Activated CD4-positive, alpha-beta T cell treated with anti-CD3 and anti-CD28 coated beads, Interleukin-2, amount 10 ng/mL, durations not matched to agents 24 days and 14 days (primary cell): ENCODE data around the gene DGCR6L. TPM values are rescaled to one million over a fixed set of nuclear protein-coding genes. Genes with fewer than 3 reads are reported as not detected.
"Not testable (repeated sequence)": the region's sequence is repeated elsewhere in the genome, so short reads cannot be mapped to it uniquely, and the experiment has no call there.

ENCODE experiments used
- DNase-seq: peaks from one replicate; pipeline ENCODE4 v3.0.0; 2022
- H3K27ac Mint-ChIP-seq: one replicate; pipeline ENCODE4 v1.8.0; 2022; ENCODE audit warnings: mild to moderate bottlenecking, mixed read lengths
- H3K27me3 Mint-ChIP-seq: one replicate; pipeline ENCODE4 v1.8.0; 2022; ENCODE audit warnings: mixed read lengths
- H3K36me3 Mint-ChIP-seq: one replicate; pipeline ENCODE4 v1.8.0; 2022; ENCODE audit warnings: low read depth, mild to moderate bottlenecking, mixed read lengths
- H3K4me1 Mint-ChIP-seq: one replicate; pipeline ENCODE4 v1.8.0; 2021; ENCODE audit warnings: mixed read lengths
- H3K4me3 Mint-ChIP-seq: one replicate; pipeline ENCODE4 v1.8.0; 2022; ENCODE audit warnings: mild to moderate bottlenecking, moderate library complexity, mixed read lengths
- H3K9me3 Mint-ChIP-seq: one replicate; pipeline ENCODE4 v1.8.0; 2021; ENCODE audit warnings: mixed read lengths
- intact Hi-C: fragments of 100-400 bp; cut with micrococcal nuclease; formaldehyde crosslinking; loops from one replicate; pipeline ENCODE4 v1.15.1; 2023
- total RNA-seq: library from RNA; stranded (reverse); gene quantifications from 2 replicates; pipeline ENCODE4 v1.2.3, GENCODE V29; 2022

Gene DGCR6L
- total RNA-seq, 1 donor from 2014 or later, result 37.2 TPM

GRCh38 chr22:20317402-20318042 is 2.3 kb downstream of the DGCR6L start:
- H3K27ac Mint-ChIP-seq, H3K36me3 Mint-ChIP-seq, H3K9me3 Mint-ChIP-seq, H3K27me3 Mint-ChIP-seq, intact Hi-C loops: not testable (repeated sequence)
- H3K4me1 Mint-ChIP-seq, result peaks cover 32% of the 10 kb centered on the region
- H3K4me3 Mint-ChIP-seq, result peak overlapping the region; percentile 97
- DNase-seq, result peak; percentile 83

DNA sequence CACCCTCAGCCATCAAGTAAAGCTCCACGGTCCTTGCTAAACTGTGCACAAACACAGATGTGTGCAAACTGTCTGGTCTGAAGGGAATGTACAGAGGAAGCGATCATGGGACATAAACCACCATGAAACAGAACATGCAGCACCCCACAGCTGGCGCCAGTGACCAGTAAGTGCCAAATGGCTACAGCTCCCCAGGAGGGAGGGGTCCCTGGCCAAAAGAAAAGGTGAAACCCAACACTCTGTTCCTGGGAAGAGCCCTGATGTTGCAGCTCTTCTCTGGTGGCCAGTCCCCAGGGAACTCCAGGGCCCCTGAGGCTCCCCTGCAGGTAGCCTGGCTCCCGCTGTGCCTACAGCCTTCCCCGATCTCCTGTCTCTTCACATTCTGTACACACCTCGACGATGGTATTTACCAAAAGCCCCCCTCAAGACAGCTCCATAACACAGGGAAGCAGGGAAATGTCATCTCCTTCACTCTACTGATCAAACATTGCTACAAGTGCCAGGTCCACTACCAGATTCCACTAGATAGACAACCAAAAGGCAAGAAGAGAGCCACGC is 2.9 kb downstream of the DGCR6L start:
- Mint-ChIP-seq H3K36me3 (no peaks in the 10 kb centered on the region), H3K27ac (peak overlapping the region; percentile 47), H3K27me3 (no peaks in the 10 kb centered on the region), H3K4me1 (peaks cover 28% of the 10 kb centered on the region), H3K9me3 (no peaks in the 10 kb centered on the region), H3K4me3 (peak overlapping the region; percentile 97)
- intact Hi-C loops, result no loop called here
- DNase-seq, result peak; percentile 53

GRCh38 chr22:20316217-20316843 is 3.5 kb downstream of the DGCR6L start:
- no peaks in the 10 kb centered on the region for H3K36me3 Mint-ChIP-seq

GRCh38 chr22:20315337-20316216 is 4.3 kb downstream of the DGCR6L start:
- H3K27ac Mint-ChIP-seq, result no peak overlapping the region
- peaks cover 19% of the 10 kb centered on the region for H3K4me1 Mint-ChIP-seq
- no peak overlapping the region for H3K4me3 Mint-ChIP-seq
- intact Hi-C loops, result no loop called here
- no peaks in the 10 kb centered on the region for H3K36me3 Mint-ChIP-seq
- H3K9me3 Mint-ChIP-seq, result no peaks in the 10 kb centered on the region
- DNase-seq, result peak; percentile 52
- H3K27me3 Mint-ChIP-seq, result no peaks in the 10 kb centered on the region

More at GRCh38 chr22:20316217-20316843, 3.5 kb downstream of the DGCR6L start:
- Mint-ChIP-seq H3K27ac (no peak overlapping the region), H3K4me1 (peaks cover 23% of the 10 kb centered on the region), H3K27me3 (no peaks in the 10 kb centered on the region), H3K9me3 (no peaks in the 10 kb centered on the region), H3K4me3 (no peak overlapping the region)
- intact Hi-C loops, result no loop called here
- DNase-seq, result no peak

GRCh38 chr22:20314741-20315336 is 5.0 kb downstream of the DGCR6L start:
- H3K36me3 Mint-ChIP-seq, H3K27ac Mint-ChIP-seq, H3K4me3 Mint-ChIP-seq, H3K27me3 Mint-ChIP-seq, H3K9me3 Mint-ChIP-seq, intact Hi-C loops: not testable (repeated sequence)
- peaks cover 17% of the 10 kb centered on the region for H3K4me1 Mint-ChIP-seq
- peak; percentile 49 for DNase-seq

DNA sequence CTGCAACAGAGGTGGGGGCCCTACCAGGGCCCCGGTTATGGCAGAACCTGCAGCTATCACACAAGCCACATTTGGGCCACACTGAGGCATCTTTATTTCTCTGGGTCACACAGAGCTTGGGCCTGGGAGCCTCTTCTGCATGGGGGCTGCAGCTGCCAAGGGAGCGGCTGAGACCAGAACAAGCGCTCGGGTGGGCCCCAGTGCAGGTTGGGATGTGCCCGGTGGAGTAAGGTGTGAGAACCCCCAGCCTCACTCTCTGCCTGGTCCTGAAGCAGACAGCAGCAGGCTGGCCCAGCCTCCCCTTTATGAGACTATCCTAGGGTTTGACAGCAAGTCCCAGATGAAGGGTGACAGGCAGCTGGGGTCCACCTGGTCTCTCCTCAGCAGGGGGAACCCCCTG is 5.7 kb downstream of the DGCR6L start:
- H3K4me3 Mint-ChIP-seq, H3K27ac Mint-ChIP-seq, intact Hi-C loops, H3K36me3 Mint-ChIP-seq, H3K9me3 Mint-ChIP-seq, H3K27me3 Mint-ChIP-seq: not testable (repeated sequence)
- peaks cover 15% of the 10 kb centered on the region for H3K4me1 Mint-ChIP-seq
- peak; percentile 53 for DNase-seq

GRCh38 chr22:20313306-20314077 is 6.4 kb downstream of the DGCR6L start:
- H3K36me3 Mint-ChIP-seq, H3K27me3 Mint-ChIP-seq, intact Hi-C loops, H3K4me3 Mint-ChIP-seq, H3K9me3 Mint-ChIP-seq, H3K27ac Mint-ChIP-seq: not testable (repeated sequence)
- H3K4me1 Mint-ChIP-seq, result peaks cover 15% of the 10 kb centered on the region
- peak; percentile 38 for DNase-seq

- no peaks in the 10 kb centered on the region for H3K36me3 Mint-ChIP-seq
- no peak overlapping the region for H3K4me3 Mint-ChIP-seq
- H3K9me3 Mint-ChIP-seq, result no peaks in the 10 kb centered on the region
- peak; percentile 56 for DNase-seq
- H3K27me3 Mint-ChIP-seq, result no peaks in the 10 kb centered on the region
- intact Hi-C loops, result no loop called here
- H3K4me1 Mint-ChIP-seq, result peaks cover 6% of the 10 kb centered on the region
- H3K27ac Mint-ChIP-seq, result no peak overlapping the region
These were observed 7.3 kb downstream of the DGCR6L start for GRCh38 chr22:20312396-20313191.

- H3K36me3 Mint-ChIP-seq, H3K27ac Mint-ChIP-seq, intact Hi-C loops, H3K9me3 Mint-ChIP-seq, H3K4me3 Mint-ChIP-seq, H3K4me1 Mint-ChIP-seq, H3K27me3 Mint-ChIP-seq: not testable (repeated sequence)
- peak; percentile 52 for DNase-seq
These were observed 8.4 kb downstream of the DGCR6L start for GRCh38 chr22:20311249-20312062.

GRCh38 chr22:20310773-20311172 is 9.1 kb downstream of the DGCR6L start:
- H3K27ac Mint-ChIP-seq, H3K4me1 Mint-ChIP-seq, intact Hi-C loops, DNase-seq, H3K4me3 Mint-ChIP-seq, H3K9me3 Mint-ChIP-seq, H3K27me3 Mint-ChIP-seq, H3K36me3 Mint-ChIP-seq: not testable (repeated sequence)

DNA sequence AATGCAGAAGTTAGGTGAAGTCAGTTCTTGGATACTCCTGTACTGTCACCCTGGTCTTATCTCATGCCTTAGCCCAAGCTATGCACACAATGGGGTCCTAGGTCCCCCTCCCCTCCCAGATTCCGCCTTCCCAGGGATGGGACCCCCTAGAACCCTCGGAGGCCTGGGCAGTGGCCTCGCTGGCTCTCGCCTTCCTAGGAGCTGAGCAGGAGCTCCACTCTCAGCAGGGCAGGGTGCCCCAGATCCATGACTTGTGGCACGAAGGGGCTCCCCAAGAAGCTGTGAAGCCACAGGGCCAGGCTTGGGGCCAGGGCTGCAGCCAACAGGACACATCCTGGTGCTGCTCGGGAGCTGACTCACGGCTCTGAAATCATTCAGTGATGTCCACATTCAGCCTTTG is 9.7 kb downstream of the DGCR6L start:
- H3K4me3 Mint-ChIP-seq, H3K27me3 Mint-ChIP-seq, H3K4me1 Mint-ChIP-seq, H3K9me3 Mint-ChIP-seq, H3K27ac Mint-ChIP-seq, H3K36me3 Mint-ChIP-seq, DNase-seq, intact Hi-C loops: not testable (repeated sequence)
